PFSK-1 (cell line): Measurements from ENCODE around the gene JPH2.

Experiments used
- SIN3A ChIP-seq: IDR thresholded peaks from 2 replicates; pipeline ENCODE4 v1.6.1; 2012; ENCODE audit warnings: mild to moderate bottlenecking, low read length, moderate library complexity, borderline replicate concordance; ENCODE audit not compliant: insufficient read depth
- TAF1 ChIP-seq: IDR thresholded peaks from 2 replicates; pipeline ENCODE4 v1.6.1; 2012; ENCODE audit warnings: low read length, control low read depth, borderline replicate concordance; ENCODE audit not compliant: insufficient read depth
- TF ChIP-seq, protein P1 (sequence below), 2 experiments: IDR thresholded peaks; 2 replicates each; pipeline versions ENCODE4 v1.6.1 to v1.8.0; 2011 to 2012; ENCODE audit warnings: low read depth in 2 of 2, low read length in 2 of 2, control low read depth in 1 of 2, inconsistent platforms in 1 of 2, mild to moderate bottlenecking in 1 of 2, moderate library complexity in 1 of 2; ENCODE audit not compliant: insufficient read depth in 1 of 2

DNA sequence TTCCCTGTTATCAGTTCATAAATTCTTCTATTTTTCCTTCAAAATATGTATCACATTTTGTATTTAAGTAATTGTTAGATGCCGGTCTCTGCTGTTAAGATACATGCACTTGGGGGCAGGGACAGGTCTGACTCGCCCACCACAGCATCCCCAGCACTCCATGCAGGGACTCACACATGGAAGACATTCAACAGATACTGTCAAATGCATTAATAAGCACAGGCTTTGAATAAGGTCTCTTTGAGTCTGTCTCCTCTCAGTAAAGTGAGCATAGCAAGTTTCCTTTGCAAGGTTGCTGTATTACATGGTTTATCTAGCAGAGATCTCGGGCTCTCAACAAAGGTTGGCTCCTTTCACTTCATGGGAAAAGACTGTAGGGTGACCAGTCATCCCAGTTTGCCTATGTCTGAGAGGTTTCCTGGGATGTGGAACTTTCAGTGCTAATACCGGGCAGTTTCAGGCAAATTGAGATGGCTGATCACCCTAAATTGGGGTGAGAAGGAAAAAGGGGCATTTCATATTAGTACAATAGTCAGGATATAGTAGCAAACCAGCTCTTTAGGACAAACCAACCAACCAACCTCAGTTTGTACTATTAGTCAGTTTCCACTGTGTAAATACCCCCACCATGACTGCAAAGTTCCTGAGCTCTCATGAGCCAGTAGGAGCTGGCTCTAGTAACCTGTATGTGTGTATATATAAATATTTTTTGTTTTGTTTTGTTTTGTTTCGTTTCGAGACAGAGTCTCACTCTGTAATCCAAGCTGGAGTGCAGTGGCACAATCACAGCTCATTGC lies 15.0 kb downstream of the JPH2 start:
- TF ChIP-seq SIN3A (no peak), TAF1 (no peak)
- TF ChIP-seq, protein P1, sequence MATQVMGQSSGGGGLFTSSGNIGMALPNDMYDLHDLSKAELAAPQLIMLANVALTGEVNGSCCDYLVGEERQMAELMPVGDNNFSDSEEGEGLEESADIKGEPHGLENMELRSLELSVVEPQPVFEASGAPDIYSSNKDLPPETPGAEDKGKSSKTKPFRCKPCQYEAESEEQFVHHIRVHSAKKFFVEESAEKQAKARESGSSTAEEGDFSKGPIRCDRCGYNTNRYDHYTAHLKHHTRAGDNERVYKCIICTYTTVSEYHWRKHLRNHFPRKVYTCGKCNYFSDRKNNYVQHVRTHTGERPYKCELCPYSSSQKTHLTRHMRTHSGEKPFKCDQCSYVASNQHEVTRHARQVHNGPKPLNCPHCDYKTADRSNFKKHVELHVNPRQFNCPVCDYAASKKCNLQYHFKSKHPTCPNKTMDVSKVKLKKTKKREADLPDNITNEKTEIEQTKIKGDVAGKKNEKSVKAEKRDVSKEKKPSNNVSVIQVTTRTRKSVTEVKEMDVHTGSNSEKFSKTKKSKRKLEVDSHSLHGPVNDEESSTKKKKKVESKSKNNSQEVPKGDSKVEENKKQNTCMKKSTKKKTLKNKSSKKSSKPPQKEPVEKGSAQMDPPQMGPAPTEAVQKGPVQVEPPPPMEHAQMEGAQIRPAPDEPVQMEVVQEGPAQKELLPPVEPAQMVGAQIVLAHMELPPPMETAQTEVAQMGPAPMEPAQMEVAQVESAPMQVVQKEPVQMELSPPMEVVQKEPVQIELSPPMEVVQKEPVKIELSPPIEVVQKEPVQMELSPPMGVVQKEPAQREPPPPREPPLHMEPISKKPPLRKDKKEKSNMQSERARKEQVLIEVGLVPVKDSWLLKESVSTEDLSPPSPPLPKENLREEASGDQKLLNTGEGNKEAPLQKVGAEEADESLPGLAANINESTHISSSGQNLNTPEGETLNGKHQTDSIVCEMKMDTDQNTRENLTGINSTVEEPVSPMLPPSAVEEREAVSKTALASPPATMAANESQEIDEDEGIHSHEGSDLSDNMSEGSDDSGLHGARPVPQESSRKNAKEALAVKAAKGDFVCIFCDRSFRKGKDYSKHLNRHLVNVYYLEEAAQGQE (IDR thresholded peaks at IDR 0.05; ENCODE audit: insufficient read depth in 1 of 2, low read depth in 2 of 2, low read length in 2 of 2): no peak
